AG09309 (cell line): ENCODE measurements around the gene FARS2.

Experiments used
- DNase-seq: peaks from one replicate; pipeline ENCODE4 v3.0.0-alpha.2; 2010; ENCODE audit warnings: low read depth
- H3K4me3 ChIP-seq: 2 replicates; pipeline ENCODE4 v1.5.1; 2011; ENCODE audit warnings: mild to moderate bottlenecking, low read depth, low read length, moderate library complexity; ENCODE audit not compliant: control insufficient read depth
- CTCF ChIP-seq: IDR thresholded peaks from 2 replicates; pipeline ENCODE4 v1.5.1; 2011; ENCODE audit warnings: mild to moderate bottlenecking, low read depth, low read length, inconsistent platforms; ENCODE audit not compliant: insufficient read depth, control insufficient read depth; ENCODE audit errors: missing control alignments

Gene FARS2

GRCh38 chr6:5746053-5746758 is 484.9 kb downstream of the FARS2 start:
- TF ChIP-seq CTCF: peak; percentile 48
- DNase-seq: no peak
- no peak overlapping the region for H3K4me3 ChIP-seq

DNA sequence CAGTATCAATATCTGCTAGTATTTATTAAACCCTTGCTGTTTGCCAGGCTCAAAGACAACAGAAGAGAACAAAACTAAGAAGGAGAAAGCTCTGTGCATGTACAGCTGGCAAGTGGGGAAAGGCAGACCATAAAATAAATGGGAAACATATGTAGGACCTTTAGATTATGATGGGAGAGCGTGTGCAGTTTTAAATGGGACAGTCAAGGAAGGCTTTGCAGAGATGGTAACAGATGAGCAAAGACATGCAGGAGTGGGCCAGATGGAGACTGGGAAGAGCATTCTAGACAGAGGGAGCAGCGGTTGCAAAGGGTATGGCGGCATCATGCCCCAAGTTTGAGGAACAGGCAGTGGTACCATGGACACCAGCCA is 485.4 kb downstream of the FARS2 start:
- TF ChIP-seq CTCF: no peak
- H3K4me3 ChIP-seq: no peak overlapping the region
- DNase-seq: no peak

DNA sequence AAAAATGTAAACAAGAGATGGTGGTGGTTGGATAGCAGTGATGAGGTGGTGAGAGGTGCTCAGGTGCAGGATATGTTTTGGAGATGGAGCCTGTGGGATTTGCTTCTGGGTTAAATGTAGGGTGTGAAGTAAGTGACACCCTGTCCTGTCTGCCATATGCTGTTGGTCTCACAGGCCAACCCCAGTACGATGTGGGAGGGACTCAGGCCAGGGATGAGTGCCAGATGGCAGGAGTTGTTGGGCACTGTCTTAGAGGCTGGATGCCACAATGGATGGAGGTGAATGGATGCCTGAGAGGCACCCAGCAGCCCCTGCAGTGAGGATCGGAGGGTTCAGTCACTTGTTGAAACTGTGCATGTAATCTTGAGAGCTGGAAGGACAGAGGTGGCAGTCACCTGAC is 486.1 kb downstream of the FARS2 start:
- no peak for TF ChIP-seq CTCF
- DNase-seq: no peak

GRCh38 chr6:5749016-5749650 is 487.8 kb downstream of the FARS2 start:
- no peak for DNase-seq
- TF ChIP-seq CTCF: no peak
- no peak overlapping the region for H3K4me3 ChIP-seq

More for the DNA sequence above, 486.1 kb downstream of the FARS2 start:
- H3K4me3 ChIP-seq: no peak overlapping the region

DNA sequence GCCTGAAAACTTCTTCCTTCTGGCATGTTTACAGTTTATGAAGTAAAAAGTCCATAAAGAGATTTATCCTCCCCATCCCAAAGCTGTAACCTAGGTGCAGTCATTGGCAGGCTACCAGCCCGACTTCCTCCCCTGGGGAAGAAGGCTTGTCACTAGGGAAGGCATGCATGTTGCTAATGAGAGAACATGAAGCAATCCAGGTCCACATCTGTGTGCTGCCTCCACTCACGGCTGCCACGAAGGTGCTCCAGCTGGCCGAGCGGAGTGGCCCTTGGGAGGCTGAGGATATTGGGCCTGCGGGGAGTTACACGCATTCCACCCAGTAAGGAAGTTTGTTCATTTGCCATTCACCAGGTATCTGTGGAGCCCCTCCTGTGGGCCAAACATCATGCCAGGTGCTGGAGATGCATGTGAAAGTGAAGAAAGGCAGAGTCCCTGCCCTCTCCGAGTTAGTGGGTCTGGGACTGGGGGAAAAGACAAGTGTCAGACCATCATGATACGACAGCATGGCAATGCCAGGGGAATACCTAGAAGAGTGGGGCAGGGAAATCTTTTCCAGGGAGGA is 488.4 kb downstream of the FARS2 start:
- TF ChIP-seq CTCF: no peak
- DNase-seq: no peak
- H3K4me3 ChIP-seq: no peak overlapping the region

DNA sequence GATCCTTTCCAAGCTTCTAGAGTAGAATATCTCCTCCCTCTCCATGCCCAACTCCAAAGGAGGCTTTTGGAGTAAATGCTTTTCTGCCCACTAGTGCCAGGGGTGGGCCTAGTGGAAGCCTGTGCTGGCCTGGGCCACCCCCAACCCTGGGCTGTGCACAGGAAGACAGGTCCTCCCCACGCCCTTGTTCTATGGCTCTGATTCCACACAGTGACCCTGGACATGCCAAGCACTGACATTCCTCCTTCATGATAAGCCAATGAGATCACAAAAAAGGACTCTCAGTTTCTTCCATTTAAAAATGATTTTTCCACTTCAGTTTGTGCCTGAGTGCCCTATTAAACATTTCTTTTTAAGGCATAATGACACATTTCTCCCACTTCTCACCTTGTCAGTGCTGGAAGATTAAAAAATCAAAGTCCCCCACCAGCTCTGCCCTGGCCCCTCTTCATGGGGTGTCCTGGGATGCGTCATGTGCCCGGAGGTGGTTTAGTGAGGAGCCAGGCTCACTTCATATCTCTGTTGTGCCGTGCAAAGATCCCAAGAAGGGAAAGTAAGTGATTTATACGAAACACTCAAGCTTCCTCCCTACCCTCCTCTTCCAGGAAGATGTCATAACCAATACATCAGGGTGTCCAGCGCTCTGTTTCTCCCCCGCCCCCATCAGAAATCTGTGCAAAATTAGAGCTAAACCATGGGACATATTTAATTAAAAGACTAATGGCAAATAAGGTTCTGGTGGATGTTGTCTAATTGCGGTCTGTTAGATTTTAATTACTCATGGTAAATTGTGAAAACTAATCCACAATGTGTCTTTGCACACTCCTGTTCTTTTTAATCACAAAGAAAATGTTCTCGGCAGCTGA is 490.4 kb downstream of the FARS2 start:
- DNase-seq: no peak
- no peak overlapping the region for H3K4me3 ChIP-seq
- TF ChIP-seq CTCF: no peak
